ENCODE data around the gene CYP26B1.

GRCh38 chr2:72117718-72118117 lies 29.9 kb downstream of the CYP26B1 start:
- TF ChIP-seq CTCF (IDR thresholded peaks at IDR 0.05) (no peak), POLR2A (IDR thresholded peaks at IDR 0.05) (no peak)

Data from heart left ventricle (tissue), 13 donors.